Adrenal gland (tissue), 5 donors: ENCODE results near the gene VAMP1.

Experiments
- POLR2A ChIP-seq, 2 donors: fragments of 450-650 bp; IDR thresholded peaks; one replicate each; pipeline ENCODE4 v1.6.1; 2017; ENCODE audit warnings: antibody characterized with exemption in 2 of 2, mild to moderate bottlenecking in 2 of 2, moderate library complexity in 1 of 2
- TF ChIP-seq, protein P1 (sequence below), 6 experiments: fragments of 450-650 bp in 4 of 6; fragments of 200-600 bp in 2 of 6; sonication (generic) in 1 of 6; IDR thresholded peaks; 1 replicate in 5 of 6; 2 replicates in 1 of 6; pipeline versions ENCODE4 v1.5.1 to v1.8.0; 2016 to 2021; ENCODE audit warnings: antibody characterized with exemption in 6 of 6, mild to moderate bottlenecking in 2 of 6, moderate library complexity in 1 of 6
- donor health status: DM: no; HTN: no; CAD: no.

GRCh38 chr12:6452944-6453630 lies 17.4 kb downstream of the VAMP1 start:
- peak in 1 of 2 donors; percentile 12 for TF ChIP-seq POLR2A (IDR thresholded peaks at IDR 0.05)
- TF ChIP-seq, protein P1, sequence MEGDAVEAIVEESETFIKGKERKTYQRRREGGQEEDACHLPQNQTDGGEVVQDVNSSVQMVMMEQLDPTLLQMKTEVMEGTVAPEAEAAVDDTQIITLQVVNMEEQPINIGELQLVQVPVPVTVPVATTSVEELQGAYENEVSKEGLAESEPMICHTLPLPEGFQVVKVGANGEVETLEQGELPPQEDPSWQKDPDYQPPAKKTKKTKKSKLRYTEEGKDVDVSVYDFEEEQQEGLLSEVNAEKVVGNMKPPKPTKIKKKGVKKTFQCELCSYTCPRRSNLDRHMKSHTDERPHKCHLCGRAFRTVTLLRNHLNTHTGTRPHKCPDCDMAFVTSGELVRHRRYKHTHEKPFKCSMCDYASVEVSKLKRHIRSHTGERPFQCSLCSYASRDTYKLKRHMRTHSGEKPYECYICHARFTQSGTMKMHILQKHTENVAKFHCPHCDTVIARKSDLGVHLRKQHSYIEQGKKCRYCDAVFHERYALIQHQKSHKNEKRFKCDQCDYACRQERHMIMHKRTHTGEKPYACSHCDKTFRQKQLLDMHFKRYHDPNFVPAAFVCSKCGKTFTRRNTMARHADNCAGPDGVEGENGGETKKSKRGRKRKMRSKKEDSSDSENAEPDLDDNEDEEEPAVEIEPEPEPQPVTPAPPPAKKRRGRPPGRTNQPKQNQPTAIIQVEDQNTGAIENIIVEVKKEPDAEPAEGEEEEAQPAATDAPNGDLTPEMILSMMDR (IDR thresholded peaks at IDR 0.05), result no peak
